HG03103 (cell line): ENCODE data around the gene ASB2.

Experiments used
- ATAC-seq: cut with Tn5 transposase; IDR thresholded peaks from one replicate; pipeline ENCODE4 v1.9.1; 2021; ENCODE audit warnings: low read depth; ENCODE audit not compliant: unreplicated experiment

The ASB2 gene, protein sequence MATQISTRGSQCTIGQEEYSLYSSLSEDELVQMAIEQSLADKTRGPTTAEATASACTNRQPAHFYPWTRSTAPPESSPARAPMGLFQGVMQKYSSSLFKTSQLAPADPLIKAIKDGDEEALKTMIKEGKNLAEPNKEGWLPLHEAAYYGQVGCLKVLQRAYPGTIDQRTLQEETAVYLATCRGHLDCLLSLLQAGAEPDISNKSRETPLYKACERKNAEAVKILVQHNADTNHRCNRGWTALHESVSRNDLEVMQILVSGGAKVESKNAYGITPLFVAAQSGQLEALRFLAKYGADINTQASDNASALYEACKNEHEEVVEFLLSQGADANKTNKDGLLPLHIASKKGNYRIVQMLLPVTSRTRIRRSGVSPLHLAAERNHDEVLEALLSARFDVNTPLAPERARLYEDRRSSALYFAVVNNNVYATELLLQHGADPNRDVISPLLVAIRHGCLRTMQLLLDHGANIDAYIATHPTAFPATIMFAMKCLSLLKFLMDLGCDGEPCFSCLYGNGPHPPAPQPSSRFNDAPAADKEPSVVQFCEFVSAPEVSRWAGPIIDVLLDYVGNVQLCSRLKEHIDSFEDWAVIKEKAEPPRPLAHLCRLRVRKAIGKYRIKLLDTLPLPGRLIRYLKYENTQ

DNA sequence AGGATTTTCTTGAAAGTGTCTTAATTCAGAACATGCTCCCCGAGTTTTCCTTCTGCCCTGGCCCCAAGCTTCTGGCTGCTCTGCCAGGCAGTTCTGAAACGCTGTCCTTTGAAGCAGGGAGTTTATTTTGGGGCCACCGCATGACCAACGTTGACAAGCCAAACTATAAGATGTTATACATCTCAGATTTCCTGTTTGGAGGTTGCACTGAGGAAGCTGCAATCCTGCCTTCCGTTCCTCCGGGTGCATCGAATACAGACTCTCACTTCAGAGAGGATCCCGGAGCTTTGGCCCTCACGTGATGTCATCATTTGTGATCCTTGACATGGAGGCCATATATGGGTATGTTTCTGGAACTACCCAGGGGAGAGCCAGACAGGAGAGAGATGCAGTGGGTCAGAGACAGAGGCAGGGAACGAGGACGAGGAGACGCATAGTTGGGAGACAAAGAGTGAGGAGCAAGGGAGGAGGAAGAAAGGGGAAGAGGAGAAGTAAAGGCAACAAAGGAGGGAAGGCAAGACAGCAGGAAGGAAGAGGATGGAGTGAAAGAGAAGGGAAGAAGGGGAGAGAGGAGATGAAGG is at the start of gene ASB2:
Gene ASB2, minus strand, starts transcription at position 94 of the 581 bp plus-strand sequence. CDS start 12,031 bp downstream, outside the sequence.
- peak; percentile 13 for ATAC-seq

DNA sequence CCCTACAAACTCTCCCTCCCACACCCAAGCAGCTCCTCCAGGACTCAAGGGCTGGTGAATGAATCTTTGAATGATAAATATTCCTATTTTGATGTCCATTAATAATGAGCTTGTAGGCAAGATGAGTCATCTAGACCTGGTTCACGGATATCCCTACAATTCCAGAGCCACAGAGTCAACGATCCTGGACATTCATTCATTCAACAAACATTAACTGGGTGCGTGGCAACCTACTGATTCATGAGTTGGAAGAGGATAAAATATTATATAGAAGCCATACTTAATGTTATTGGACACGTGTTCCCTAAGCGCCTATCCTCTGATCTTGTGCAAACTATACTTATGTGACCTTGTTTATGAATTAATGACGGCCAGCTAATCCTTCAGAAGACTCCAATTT is 49.4 kb upstream of the ASB2 start:
- no peak for ATAC-seq

DNA sequence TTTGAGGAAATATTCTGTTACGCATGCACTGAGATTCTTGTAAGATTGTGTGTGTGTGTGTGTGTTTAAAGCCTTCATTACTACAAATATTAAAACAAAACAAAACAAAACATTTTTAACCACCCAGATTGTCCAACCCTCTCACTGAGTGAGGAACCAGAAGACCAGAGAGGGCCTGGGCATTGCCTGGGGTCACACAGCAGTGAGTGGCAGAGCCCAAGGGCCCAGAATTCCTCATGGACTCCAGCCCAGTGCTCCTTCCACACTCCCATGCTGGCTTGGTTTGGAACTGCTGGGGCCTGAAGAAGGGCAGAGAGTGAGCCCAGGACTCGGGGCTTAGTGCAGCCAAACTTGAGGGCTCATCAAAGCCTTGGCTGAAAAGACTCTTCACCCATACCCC is 48.2 kb upstream of the ASB2 start:
- ATAC-seq: no peak

DNA sequence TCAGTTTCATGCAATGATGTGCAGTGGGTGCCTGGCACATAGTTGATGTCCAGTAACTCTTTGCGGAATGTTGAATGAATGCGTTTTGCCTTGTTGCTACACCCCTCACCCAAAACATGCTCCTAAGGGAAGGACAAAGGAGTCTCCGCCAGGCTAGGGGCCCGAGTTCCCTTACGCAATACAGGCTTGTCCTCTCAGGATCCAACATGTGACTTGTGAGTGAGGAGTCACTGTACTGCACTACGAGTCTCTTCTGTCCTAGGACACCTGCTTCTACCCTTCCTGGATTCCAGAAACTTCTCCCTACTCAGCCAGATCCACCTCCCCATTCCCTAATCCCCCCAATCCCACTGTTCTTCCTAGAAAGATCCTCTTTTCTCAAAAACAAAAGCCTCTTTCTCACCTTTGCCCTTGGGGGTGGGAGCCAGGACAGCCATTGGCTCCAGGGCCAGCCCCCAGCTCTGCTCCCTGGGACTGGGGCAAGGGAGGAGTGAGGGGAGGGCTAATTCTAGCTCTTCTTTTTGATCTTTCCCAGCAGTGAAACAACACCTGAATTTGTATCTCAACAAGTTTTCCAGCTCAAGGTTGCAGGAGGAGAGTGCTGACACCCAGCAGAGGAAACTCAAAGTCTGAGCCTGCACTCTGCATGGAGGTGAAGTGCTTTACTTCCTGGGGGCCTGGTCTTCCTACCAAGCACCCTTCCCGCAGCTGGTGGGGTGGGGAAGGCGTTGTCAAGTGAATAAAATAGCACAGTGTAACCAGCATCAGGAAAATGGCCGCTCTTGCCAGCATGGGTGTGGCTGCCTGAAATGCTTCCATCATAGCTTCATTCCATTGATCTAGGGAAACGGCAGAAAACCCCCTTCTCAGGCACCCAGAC is 46.4 kb upstream of the ASB2 start:
- no peak for ATAC-seq

DNA sequence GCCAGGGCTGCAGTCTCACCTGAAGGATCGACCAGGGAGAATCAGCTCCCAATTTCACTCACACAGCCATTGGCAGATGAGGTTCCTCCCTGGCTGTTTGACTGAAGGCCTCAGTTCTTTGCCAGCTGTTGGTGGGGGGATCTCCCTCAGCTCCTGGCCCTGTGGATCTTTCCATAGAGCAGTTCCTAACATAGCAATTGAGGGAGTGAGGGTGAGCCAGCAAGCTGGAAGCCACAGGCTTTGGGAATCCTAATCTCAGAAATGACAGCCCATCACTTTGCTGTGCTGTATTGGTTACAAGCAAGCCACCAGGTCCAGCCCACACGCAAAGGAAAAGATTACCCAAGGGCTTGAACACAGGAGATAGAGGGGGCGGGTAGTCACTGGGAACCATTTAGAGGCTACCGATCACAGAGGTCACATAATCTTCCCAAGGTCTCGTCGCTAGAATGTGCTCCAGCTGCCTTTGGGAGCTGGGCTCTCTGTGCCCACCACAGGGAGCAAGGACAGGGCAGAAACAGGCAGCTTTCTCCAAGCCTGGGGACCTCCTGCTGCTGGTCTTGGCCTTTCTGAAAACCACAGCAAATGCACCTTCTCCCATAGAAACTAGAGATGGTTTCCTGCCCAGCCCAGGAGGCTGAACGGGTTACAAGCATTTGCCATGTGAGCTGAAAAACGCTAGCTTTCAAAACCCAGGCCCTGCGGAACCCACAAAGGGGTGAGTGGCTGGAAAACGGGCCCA is 45.2 kb upstream of the ASB2 start:
- no peak for ATAC-seq

DNA sequence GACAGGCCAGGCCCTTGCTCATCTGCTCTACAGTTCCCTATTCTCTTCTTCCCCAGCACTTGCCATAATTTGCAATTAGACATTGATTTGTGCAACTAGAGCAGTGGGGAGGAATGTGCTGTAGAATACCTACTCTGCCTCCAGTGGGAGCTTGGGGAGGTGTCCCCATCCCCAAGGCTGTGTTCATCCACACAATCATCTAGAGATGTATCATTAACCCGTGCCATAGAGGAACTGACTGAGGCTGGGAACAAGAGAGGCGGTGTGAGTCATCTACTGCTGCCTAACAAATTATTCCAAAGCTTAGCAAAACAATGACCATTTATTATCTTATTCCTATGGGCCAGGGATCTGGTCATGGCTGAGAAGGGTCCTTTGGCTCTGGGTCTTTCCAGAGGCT is 44.6 kb upstream of the ASB2 start:
- ATAC-seq: no peak

DNA sequence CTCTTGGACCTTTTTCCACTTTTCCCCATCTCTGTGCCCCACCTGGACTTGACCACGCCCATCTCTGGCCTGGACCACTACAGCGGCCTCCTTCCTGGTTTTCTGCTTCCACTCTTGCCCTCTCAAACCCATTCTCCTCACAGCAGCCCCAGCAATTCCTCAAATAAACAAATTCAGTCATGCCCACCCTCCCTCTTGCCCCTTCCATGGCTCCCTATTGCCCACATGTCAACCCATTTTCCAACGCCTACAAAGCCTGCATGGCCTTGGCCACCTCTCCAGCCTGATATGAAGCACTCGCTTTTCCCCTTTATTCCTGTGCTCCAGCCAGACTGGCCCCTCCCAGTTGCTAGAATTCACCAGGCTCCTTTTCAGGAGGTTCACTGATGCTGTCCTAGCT is 43.9 kb upstream of the ASB2 start:
- ATAC-seq: no peak

DNA sequence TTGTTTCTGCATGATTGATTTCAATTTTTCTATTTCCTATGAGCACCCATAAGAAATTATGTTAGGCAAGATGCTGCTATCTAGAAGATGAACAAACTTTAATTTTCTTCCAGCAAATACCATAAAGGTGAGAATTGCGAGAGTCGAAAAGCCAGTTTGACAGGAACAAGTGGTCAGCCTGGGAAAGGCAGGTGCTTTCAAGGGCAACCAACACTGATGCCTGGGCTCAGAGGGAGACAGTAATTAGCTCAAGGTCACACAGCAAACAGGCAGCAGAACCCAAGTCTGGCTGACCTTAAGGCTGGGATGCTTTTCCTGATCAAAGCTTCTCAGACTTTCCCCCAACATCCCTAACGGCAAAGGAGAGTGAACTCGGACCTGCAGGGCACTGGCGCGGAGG is 43.0 kb upstream of the ASB2 start:
- no peak for ATAC-seq

DNA sequence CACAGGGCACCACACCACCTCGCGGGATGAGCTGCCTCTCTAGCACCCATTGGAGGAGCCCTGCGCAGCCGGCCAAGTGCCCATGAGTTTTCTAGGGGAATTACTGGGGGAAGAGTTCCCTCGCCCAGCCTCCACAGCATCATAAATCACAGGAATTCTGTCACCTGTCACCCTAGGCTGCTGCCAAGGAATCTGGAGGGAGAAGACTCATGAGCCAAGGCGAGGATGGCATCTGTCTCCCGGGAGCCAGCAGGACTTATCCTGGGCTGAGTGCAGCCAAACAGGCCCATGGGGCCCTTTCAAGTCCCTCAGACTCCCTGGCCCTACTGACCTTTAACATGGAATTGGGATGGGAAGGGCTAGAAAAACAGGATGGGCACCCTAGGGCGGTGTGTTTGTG is 41.9 kb upstream of the ASB2 start:
- no peak for ATAC-seq

DNA sequence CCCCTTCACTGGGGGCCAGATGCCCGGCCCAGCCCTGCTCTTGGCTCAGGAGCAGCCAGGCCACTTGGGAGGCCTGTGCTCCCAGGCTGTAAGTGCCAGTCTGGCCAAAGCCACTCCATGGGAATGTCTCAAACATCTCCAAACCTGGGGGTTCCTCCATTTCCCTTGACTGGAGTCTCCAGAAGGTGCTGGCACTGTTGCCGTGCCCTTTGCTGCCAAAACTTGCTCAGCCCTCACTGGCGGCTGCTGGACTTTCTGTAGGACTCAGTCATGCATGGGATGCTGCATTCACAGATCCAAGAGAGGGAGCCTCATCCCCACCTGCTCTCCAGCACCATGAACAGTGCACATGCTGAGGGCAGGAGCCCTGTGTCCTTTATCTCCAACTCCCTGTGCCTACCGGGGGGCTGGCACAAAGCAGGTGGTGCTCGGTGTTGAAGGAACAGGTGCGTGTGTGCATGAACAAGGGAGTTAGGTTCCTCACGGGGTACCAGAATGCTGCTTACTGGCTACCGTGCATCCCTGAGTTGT is 40.1 kb upstream of the ASB2 start:
- no peak for ATAC-seq

DNA sequence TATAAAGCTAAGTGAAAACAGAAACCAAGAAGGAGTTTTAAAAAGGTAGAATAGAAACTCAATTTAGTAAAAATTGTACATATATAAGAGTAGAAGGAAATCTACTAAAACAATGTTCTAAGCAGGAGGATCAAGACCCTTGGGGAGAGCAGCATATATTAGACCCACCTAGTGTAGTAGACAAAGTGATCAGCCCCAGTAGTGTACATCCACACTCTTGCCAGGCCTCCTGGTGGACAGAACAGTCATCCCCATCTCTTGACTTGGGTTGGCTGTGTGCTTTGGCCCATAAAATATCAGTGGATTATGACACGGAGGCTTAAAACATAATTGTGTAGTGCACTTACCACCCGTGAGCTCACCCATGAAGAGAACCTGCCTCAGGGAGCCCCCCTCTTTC is 38.9 kb upstream of the ASB2 start:
- ATAC-seq: no peak

DNA sequence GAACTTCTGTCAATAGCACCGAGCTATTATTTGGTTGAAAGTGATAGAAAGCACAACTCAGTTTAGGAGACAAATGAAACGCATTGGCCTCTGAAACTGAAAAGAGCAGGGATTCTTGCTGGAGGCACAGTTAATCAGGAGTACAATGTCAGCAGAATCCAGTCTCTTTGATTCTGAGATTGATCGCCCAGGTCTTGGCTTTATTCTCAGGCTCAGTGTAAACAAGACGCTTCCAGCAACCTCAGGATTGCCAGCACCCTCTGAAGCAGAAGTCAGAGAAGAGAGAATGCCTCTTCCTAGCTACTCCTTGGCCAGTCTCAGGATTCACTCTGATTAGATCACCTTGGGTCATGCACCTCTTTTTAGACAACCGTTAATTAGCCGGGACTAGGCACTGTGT is 38.0 kb upstream of the ASB2 start:
- no peak for ATAC-seq

DNA sequence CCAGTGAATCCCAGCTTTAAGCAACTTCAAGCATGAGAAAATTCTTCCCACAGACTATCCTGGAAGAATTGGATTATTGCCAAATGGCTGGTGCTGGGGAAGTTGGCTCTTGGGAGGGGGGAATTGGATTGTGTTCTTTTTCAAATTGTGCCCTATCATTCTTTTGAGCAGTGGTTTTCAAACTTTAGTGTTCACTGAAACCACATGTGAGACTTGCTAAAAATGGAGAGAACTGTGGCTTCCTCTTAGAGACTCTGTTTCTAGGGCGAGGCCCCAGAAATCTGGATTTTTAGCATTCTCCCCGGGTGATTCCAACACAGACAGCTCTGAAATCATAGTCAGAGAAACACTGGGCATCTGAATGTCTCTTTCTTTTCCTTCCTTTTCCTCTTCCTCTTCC is 35.4 kb upstream of the ASB2 start:
- no peak for ATAC-seq

DNA sequence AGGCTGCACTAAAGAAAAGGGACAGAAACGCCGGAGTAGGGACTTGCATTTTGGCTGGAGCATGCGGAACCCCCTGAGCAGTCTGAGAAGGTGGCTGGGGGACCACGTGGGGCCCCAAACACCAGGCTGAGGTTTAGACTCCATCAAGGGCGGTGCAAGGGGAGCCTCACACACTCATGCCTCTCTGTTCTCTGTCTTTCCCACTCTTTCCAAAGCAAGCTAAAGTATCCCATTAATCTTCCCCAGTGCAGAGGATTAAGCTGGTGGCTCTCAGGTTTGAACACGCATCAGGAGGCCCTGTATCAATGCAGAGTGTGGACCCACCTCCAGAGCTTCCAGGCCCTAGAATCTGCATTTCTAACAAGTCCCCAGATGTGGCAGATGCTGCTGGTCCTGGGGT is 34.3 kb upstream of the ASB2 start:
- no peak for ATAC-seq

DNA sequence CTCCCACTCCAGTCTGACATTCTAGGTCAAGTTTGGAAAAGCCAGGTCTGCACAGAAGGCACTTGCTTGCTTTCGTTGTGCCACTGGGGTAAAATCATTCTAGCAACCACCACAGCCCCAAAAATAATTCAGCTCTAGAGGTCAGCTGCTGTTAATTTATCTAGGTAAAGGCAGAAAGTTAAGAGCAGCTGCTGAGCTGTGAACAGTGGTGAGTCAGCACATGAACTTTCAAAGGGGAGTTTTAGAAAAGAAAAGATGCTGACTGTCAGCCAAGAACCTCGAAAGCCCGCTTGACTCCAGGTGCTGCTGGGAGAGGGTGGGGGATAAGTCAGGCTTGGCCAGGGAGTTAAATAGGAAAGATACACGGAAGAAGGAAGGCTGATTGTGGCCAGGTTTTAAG is 33.4 kb upstream of the ASB2 start:
- ATAC-seq: no peak

DNA sequence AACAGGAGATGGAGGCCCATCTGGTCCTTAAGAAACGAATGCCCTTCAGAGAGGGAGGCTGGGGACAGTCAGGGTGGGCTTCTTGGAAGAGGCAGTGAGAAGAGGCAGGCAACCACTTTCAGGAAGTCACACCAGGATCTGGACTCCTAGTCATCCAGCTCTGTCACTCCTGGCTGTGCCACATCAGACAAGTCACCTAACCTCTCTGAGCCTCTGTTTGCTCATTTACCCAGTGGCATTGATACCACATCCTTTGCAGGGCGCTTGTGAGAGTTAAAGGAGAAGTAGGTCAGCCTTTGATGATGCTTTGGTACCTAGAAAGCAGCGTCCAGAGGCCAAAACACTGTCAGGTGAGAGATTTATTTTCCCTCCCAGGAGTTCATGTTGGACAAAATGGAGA is 31.9 kb upstream of the ASB2 start:
- ATAC-seq: no peak

DNA sequence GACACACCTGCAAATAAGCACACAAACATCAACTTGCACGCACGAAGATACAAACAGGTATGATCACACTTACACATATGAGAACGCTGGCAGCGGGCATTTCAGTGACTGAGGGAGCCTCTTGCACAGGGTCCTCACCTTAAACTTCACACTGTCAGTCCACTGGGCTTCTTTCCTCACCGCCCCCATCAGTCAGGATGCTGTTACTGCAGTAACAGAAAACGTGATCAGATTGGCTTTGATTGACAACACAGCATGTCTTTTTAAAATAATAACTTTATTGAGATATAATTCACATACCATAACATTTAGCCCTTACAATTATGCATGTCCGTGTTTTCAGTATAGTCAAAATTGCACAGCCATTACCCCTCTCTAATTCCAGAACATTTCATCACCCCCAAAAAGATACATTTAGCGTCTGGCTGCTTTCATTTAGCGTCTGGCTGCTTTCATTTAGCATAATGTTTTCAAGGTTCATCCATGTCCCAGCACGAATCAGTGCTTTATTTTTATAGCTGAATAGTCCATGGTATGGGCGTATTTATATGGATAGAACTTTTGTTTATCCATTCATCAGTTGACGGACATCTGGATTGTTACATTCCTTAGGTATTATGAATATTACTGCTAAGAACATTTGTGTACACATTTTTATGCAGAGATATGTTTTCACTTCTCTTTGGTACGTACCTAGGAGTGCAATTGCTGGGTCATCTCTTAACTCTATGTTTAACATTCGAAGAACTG is 29.1 kb upstream of the ASB2 start:
- ATAC-seq: no peak

DNA sequence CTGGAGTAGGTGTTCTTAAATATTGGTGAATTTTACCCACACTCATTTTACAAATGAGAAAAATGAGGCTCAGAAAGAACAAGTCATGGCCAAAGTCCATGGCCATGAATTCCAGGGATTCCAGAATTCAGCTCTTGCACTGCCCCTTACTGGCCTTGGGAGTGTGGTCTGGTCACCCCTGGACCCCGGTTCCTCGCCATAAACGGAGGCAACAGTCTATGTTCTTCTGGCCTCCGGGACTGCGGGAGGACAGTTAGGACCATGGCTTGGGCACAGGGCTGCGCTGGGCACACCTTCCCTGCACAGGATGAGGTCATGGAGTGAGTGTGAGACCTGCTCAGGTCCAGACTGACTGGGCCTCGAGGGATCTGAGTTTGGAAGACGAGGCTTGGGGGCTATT is 27.6 kb upstream of the ASB2 start:
- no peak for ATAC-seq

DNA sequence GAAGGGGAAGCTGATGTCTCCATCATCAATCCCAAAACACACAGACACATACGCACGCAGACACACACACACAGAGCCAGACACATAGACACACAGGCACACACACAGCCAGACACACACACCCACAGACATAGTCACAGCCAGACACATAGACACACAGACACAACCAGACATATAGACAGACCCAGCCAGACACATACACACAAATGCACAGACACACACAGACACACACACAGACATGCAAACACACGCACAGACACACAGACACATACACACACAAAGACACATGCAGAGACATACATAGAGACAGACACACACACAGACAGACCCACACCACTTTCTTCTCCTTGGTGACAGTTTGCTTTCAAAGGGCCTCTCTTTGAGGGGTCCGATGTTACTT is 27.0 kb upstream of the ASB2 start:
- no peak for ATAC-seq
